Lower leg skin (tissue), 3 donors: ENCODE measurements around the gene PRR11.

Experiments used
- CTCF ChIP-seq, 3 donors: fragments of 450-650 bp; IDR thresholded peaks; one replicate each; pipeline ENCODE4 v1.5.1; 2016; ENCODE audit warnings: antibody characterized with exemption in 3 of 3, mild to moderate bottlenecking in 3 of 3, moderate library complexity in 2 of 3
- POLR2A ChIP-seq, 2 donors: fragments of 450-650 bp; IDR thresholded peaks; one replicate each; pipeline ENCODE4 v1.6.1; 2016 to 2017; ENCODE audit warnings: antibody characterized with exemption in 2 of 2, mild to moderate bottlenecking in 1 of 2, moderate library complexity in 1 of 2

- TF ChIP-seq POLR2A (IDR thresholded peaks at IDR 0.05) (no peak), CTCF (IDR thresholded peaks at IDR 0.05) (no peak)
These were observed 6.5 kb upstream of the PRR11 start for GRCh38 chr17:59149051-59149450.
